Colon (tissue), 2 donors: Measurements from ENCODE around the gene ANKRD36.
"Not testable (repeated sequence)": the region's sequence is repeated elsewhere in the genome, so short reads cannot be mapped to it uniquely, and the experiment has no call there.

ENCODE experiments used
- FAIRE-seq: peaks from 2 replicates; lab custom pipeline; 2012; peaks lifted over from hg19 to GRCh38; lab: Jason Lieb, UNC
- donor health status: control.
- donor health status: control.

Gene ANKRD36

DNA sequence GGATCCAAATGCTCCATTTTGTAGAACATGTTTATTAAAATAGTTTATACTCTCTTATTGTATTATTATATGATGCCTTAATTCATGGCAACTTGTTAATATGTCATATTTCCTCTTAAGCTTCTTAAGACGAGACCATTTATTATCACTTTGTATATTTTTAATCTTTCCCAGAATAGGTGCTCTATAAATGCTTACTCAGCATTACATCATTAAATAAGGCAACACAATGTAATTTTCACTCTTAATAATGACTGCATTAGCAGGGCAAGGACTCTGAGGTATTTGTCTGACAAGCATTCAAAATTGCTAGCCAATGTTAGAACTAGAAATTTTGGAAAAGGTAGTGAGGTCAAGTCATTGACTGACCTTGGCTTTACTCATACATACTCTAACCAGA is 180.7 kb downstream of the ANKRD36 start:
- not testable (repeated sequence) for FAIRE-seq
